GM23338 (cell line): ENCODE data around the gene CAMK2N2. TPM values are rescaled to one million over a fixed set of nuclear protein-coding genes. Genes with fewer than 3 reads are reported as not detected.

Experiments
- ATAC-seq: fragments of 200-7000 bp; cut with Tn5 transposase; 3 replicates; pipeline ENCODE4 v1.9.1; 2020
- DNase-seq: peaks from one replicate; pipeline ENCODE4 v3.0.0-alpha.2; 2015; ENCODE audit warnings: low spot score
- H2AFZ ChIP-seq: fragments of 200-600 bp; sonication (generic); 2 replicates; pipeline ENCODE4 v1.8.0; 2016; ENCODE audit warnings: antibody characterized with exemption, mild to moderate bottlenecking, moderate library complexity
- H3F3A ChIP-seq: fragments of 200-600 bp; sonication (generic); replicated peaks from 2 replicates; pipeline ENCODE4 v1.8.0; 2017; ENCODE audit warnings: antibody characterized with exemption, mixed run types, low read depth
- H3K27ac ChIP-seq: fragments of 200-600 bp; sonication (generic); 2 replicates; pipeline ENCODE4 v1.6.1; 2016; ENCODE audit warnings: low read depth
- H3K27me3 ChIP-seq: fragments of 200-600 bp; sonication (generic); 2 replicates; pipeline ENCODE4 v1.8.0; 2016; ENCODE audit warnings: mild to moderate bottlenecking, mixed run types, moderate library complexity; ENCODE audit not compliant: insufficient read depth
- H3K36me3 ChIP-seq: fragments of 200-600 bp; sonication (generic); 2 replicates; pipeline ENCODE4 v1.8.0; 2016; ENCODE audit warnings: mild to moderate bottlenecking; ENCODE audit not compliant: insufficient read depth
- H3K4me1 ChIP-seq: fragments of 200-600 bp; sonication (generic); 2 replicates; pipeline ENCODE4 v1.8.0; 2016; ENCODE audit warnings: mild to moderate bottlenecking, moderate library complexity; ENCODE audit not compliant: insufficient read depth
- H3K4me2 ChIP-seq: fragments of 200-600 bp; sonication (generic); 2 replicates; pipeline ENCODE4 v1.7.1; 2017; ENCODE audit warnings: mixed run types
- H3K4me3 ChIP-seq: fragments of 200-600 bp; sonication (generic); 2 replicates; pipeline ENCODE4 v1.6.1; 2016; ENCODE audit warnings: mixed run types
- H3K79me2 ChIP-seq: fragments of 200-600 bp; sonication (generic); replicated peaks from 2 replicates; pipeline ENCODE4 v1.8.0; 2017; ENCODE audit warnings: mild to moderate bottlenecking; ENCODE audit not compliant: insufficient read depth
- H3K9me2 ChIP-seq: fragments of 200-600 bp; sonication (generic); 2 replicates; pipeline ENCODE4 v1.8.0; 2017; ENCODE audit not compliant: insufficient read depth
- H4K20me1 ChIP-seq: fragments of 200-600 bp; sonication (generic); replicated peaks from 2 replicates; pipeline ENCODE4 v1.8.0; 2017; ENCODE audit warnings: mild to moderate bottlenecking; ENCODE audit not compliant: insufficient read depth
- H3K27ac Mint-ChIP-seq: 2 replicates; pipeline ENCODE4 v1.8.0; 2020; ENCODE audit warnings: inconsistent platforms, mild to moderate bottlenecking, moderate library complexity, mixed read lengths
- H3K27me3 Mint-ChIP-seq: 3 replicates; pipeline ENCODE4 v1.8.0; 2022; ENCODE audit warnings: low read depth, mild to moderate bottlenecking, moderate library complexity, mixed read lengths, inconsistent platforms; ENCODE audit not compliant: insufficient read depth, poor library complexity
- H3K36me3 Mint-ChIP-seq: 3 replicates; pipeline ENCODE4 v1.8.0; 2021; ENCODE audit warnings: low read depth, mild to moderate bottlenecking, inconsistent platforms, moderate library complexity, mixed read lengths
- H3K4me1 Mint-ChIP-seq: 3 replicates; pipeline ENCODE4 v1.8.0; 2020; ENCODE audit warnings: mild to moderate bottlenecking, inconsistent platforms, mixed read lengths
- H3K4me3 Mint-ChIP-seq: 3 replicates; pipeline ENCODE4 v1.8.0; 2021; ENCODE audit warnings: moderate library complexity, mild to moderate bottlenecking, inconsistent platforms, mixed read lengths
- H3K9me3 Mint-ChIP-seq: 3 replicates; pipeline ENCODE4 v1.8.0; 2020; ENCODE audit warnings: moderate library complexity, mild to moderate bottlenecking, inconsistent platforms, mixed read lengths
- CREB1 ChIP-seq: fragments of 250-450 bp; sonication (Bioruptor Pico); IDR thresholded peaks from 2 replicates; pipeline ENCODE4 v1.5.0; 2020; ENCODE audit warnings: low read depth, mild to moderate bottlenecking, moderate library complexity
- CTCF ChIP-seq, 2 experiments: fragments of 200-600 bp in 1 of 2; sonication (generic) in 1 of 2; conservative IDR thresholded peaks; 2 replicates each; pipeline versions ENCODE4 v1.5.1 to v1.6.1; 2016 to 2017; ENCODE audit warnings: antibody characterized with exemption in 2 of 2, low read depth in 2 of 2, mild to moderate bottlenecking in 2 of 2, moderate library complexity in 1 of 2
- REST ChIP-seq: IDR thresholded peaks from one replicate; pipeline ENCODE4 v1.6.1; 2018; ENCODE audit warnings: antibody characterized with exemption; ENCODE audit not compliant: unreplicated experiment
- STAT1 ChIP-seq: IDR thresholded peaks from one replicate; pipeline ENCODE4 v1.6.1; 2016; ENCODE audit warnings: antibody characterized with exemption; ENCODE audit not compliant: unreplicated experiment
- ZNF114 ChIP-seq: fragments of 250-450 bp; sonication (Bioruptor Pico); IDR thresholded peaks from 2 replicates; pipeline ENCODE4 v1.5.0; 2020; ENCODE audit warnings: mild to moderate bottlenecking, moderate library complexity
- long read RNA-seq: library from polyadenylated mRNA; unstranded; transcript quantifications from one replicate; pipeline ENCODE4 v2.0.0, GENCODE V29; 2020; ENCODE audit not compliant: unreplicated experiment
- polyA plus RNA-seq: library from polyadenylated mRNA; unstranded; fragments of >200 nt; fragmentation: Nextera tagmentation; extraction: Ambion mirVana; gene quantifications from 2 replicates; pipeline ENCODE4 v1.2.1, GENCODE V29; 2016
- total RNA-seq: library from RNA; depleted of rRNA; stranded (reverse); fragments of >200 nt; shearing (Covaris generic); gene quantifications from 2 replicates; pipeline ENCODE4 v1.2.3, GENCODE V29; 2014; rRNA removed

CAMK2N2 gene
- total RNA-seq (1.3 and 1.5 TPM in 2 replicates), polyA plus RNA-seq (0.32 and 0.63 TPM in 2 replicates)
- long read RNA-seq, result 0 reads

GRCh38 chr3:184261270-184261853 is at the start of gene CAMK2N2:
TSS of gene CAMK2N2 (minus strand) at chr3:184261553. CDS start at chr3:184261285, 268 bp downstream.
- peak; percentile 75 for ATAC-seq
- Histone ChIP-seq H3K36me3 (no peaks in the 10 kb centered on the region), H3K4me1 (peaks cover 3% of the 10 kb centered on the region; the same call in 1 of the 2 replicates), H3K9me2 (no peaks in the 10 kb centered on the region), H3K79me2 (no peaks in the 10 kb centered on the region), H3F3A (peaks cover 15% of the 10 kb centered on the region), H3K4me2 (peak within 1 kb of the TSS; percentile 98), H3K27ac (no peak within 1 kb of the TSS), H2AFZ (peak within 1 kb of the TSS; percentile 99), H3K27me3 (peaks cover 76% of the 10 kb centered on the region), H3K4me3 (peak within 1 kb of the TSS; percentile 91), H4K20me1 (peaks cover 15% of the 10 kb centered on the region)
- H3K36me3 Mint-ChIP-seq, result peaks cover 8% of the 10 kb centered on the region; the same call in 1 of the 3 replicates
- peak within 1 kb of the TSS; percentile 86 for H3K4me3 Mint-ChIP-seq
- H3K9me3 Mint-ChIP-seq, result no peaks in the 10 kb centered on the region; the same call in 1 of the 3 replicates
- H3K27me3 Mint-ChIP-seq, result peaks cover 55% of the 10 kb centered on the region
- no peak within 1 kb of the TSS for H3K27ac Mint-ChIP-seq
- no peak for TF ChIP-seq STAT1
- TF ChIP-seq REST, result no peak
- TF ChIP-seq CREB1, result no peak
- H3K4me1 Mint-ChIP-seq, result peaks cover 14% of the 10 kb centered on the region
- peak; percentile 83 for DNase-seq

- Mint-ChIP-seq H3K27ac (no peak overlapping the region), H3K4me3 (no peak overlapping the region), H3K27me3 (peaks cover 15% of the 10 kb centered on the region), H3K36me3 (peaks cover 66% of the 10 kb centered on the region), H3K4me1 (no peaks in the 10 kb centered on the region), H3K9me3 (no peaks in the 10 kb centered on the region)
- H3K4me2 ChIP-seq, result no peak overlapping the region
- DNase-seq (no peak), ATAC-seq (no peak)
- H3K79me2 ChIP-seq, result peaks cover 9% of the 10 kb centered on the region
- TF ChIP-seq ZNF114 (CRISPR knock-in tag), result no peak
- TF ChIP-seq CTCF (conservative IDR thresholded peaks at IDR 0.05; ENCODE audit: low read depth in 2 of 2), result peak in 1 of 2 experiments; percentile 14; a peak in 1 of 4 replicates
- H4K20me1 ChIP-seq, result 0 out of 2 replicates have a peak, but pooled peaks cover 13% of the 10 kb centered on the region
- H3K4me1 ChIP-seq, result no peaks in the 10 kb centered on the region
- H3K27me3 ChIP-seq, result no peaks in the 10 kb centered on the region
- no peaks in the 10 kb centered on the region for H3K9me2 ChIP-seq
- H2AFZ ChIP-seq, result no peak overlapping the region
- no peak overlapping the region for H3K4me3 ChIP-seq
- no peak overlapping the region for H3K27ac ChIP-seq
- H3F3A ChIP-seq, result peaks cover 10% of the 10 kb centered on the region; the same call in 1 of the 2 replicates
- H3K36me3 ChIP-seq, result peaks cover 31% of the 10 kb centered on the region
These were observed 47.4 kb upstream of the CAMK2N2 start for GRCh38 chr3:184308744-184309143.
